Kidney capillary endothelial cell (primary cell): ENCODE data around the gene RPS19.

Experiments used
- DNase-seq: peaks from one replicate; pipeline ENCODE4 v3.0.0-alpha.2; 2018; ENCODE audit warnings: low spot score

Gene RPS19

GRCh38 chr19:41859618-41860418 lies at the start of gene RPS19:
RPS19 (plus strand) TSS chr19:41860255; CDS start chr19:41860775, 520 bp downstream.
- peak; percentile 97 for DNase-seq

- DNase-seq, result no peak
Measured at GRCh38 chr19:41810301-41810700, 49.8 kb upstream of the RPS19 start.

GRCh38 chr19:41811036-41811435 lies 49.0 kb upstream of the RPS19 start:
- DNase-seq, result no peak

GRCh38 chr19:41811981-41812380 lies 48.1 kb upstream of the RPS19 start:
- no peak for DNase-seq

GRCh38 chr19:41813911-41814310 lies 46.1 kb upstream of the RPS19 start:
- no peak for DNase-seq

- DNase-seq, result no peak
Measured at GRCh38 chr19:41815301-41815700, 44.8 kb upstream of the RPS19 start.

GRCh38 chr19:41816761-41817160 lies 43.3 kb upstream of the RPS19 start:
- no peak for DNase-seq

- peak; percentile 40 for DNase-seq
Measured at GRCh38 chr19:41821003-41821735, 38.9 kb upstream of the RPS19 start.

- DNase-seq, result no peak
Measured at GRCh38 chr19:41837981-41838708, 21.9 kb upstream of the RPS19 start.

- no peak for DNase-seq
Measured at GRCh38 chr19:41839211-41839610, 20.8 kb upstream of the RPS19 start.

GRCh38 chr19:41843371-41843770 lies 16.7 kb upstream of the RPS19 start:
- no peak for DNase-seq

GRCh38 chr19:41844601-41845000 lies 15.5 kb upstream of the RPS19 start, which contains the start of gene LYPD4:
LYPD4 (minus strand) TSS chr19:41844683; CDS start chr19:41839285, 5,398 bp downstream.
- DNase-seq, result no peak

- no peak for DNase-seq
Measured at GRCh38 chr19:41845001-41845050, 15.2 kb upstream of the RPS19 start, which contains the start of gene DMRTC2. DMRTC2 (plus strand) TSS chr19:41845042; CDS start chr19:41847429, 2,387 bp downstream.

GRCh38 chr19:41845051-41845590 lies 14.9 kb upstream of the RPS19 start:
- DNase-seq, result no peak

GRCh38 chr19:41847351-41848105 lies 12.5 kb upstream of the RPS19 start:
- no peak for DNase-seq

- no peak for DNase-seq
Measured at GRCh38 chr19:41848666-41849065, 11.4 kb upstream of the RPS19 start.

- DNase-seq, result no peak
Measured at GRCh38 chr19:41849067-41849466, 11.0 kb upstream of the RPS19 start.

- no peak for DNase-seq
Measured at GRCh38 chr19:41850381-41850780, 9.7 kb upstream of the RPS19 start.

- no peak for DNase-seq
Measured at GRCh38 chr19:41851456-41851855, 8.6 kb upstream of the RPS19 start.

GRCh38 chr19:41853344-41853743 lies 6.7 kb upstream of the RPS19 start:
- no peak for DNase-seq

- DNase-seq, result no peak
Measured at GRCh38 chr19:41853768-41854167, 6.3 kb upstream of the RPS19 start.

- DNase-seq, result no peak
Measured at GRCh38 chr19:41859213-41859617, 840 bp upstream of the RPS19 start.
